ENCODE results near the gene PCNA. TPM values are rescaled to one million over a fixed set of nuclear protein-coding genes. Genes with fewer than 3 reads are reported as not detected.

Gene PCNA
- 169 and 205 TPM in 2 replicates for total RNA-seq (2014; rRNA removed; shearing (Covaris generic))

GRCh38 chr20:5119435-5120184 lies at the start of gene PCNA:
TSS of gene PCNA (minus strand) at chr20:5119958. CDS start at chr20:5119798, 160 bp downstream.

GRCh38 chr20:5126512-5127203 lies 6.9 kb upstream of the PCNA start, which contains the start of gene CDS2:
TSS of gene CDS2 (plus strand) at chr20:5127008. CDS start at chr20:5127093, 85 bp downstream.

Small RNAs within 50 kb of the gene (small RNA-seq; reads per million reads assigned to genes)
- gene RF00019 = not detected
- not detected for gene RF00568
- gene RNA5SP474 = 0.29 reads per million

Other genes starting within 250 kb of the PCNA start
- 15.3 and 16.3 TPM in 2 replicates for gene SLC23A2, start 118.4 kb downstream of the PCNA start, total RNA-seq (2014; rRNA removed; shearing (Covaris generic))
- 125 and 128 TPM in 2 replicates for gene TMEM230, start 6.9 kb downstream of the PCNA start, total RNA-seq (2014; rRNA removed; shearing (Covaris generic))
- gene CDS2, start 7.0 kb upstream of the PCNA start, total RNA-seq (2014; rRNA removed; shearing (Covaris generic)) = 8.4 and 9.6 TPM in 2 replicates
- not detected in 2 replicates for gene PROKR2, start 197.0 kb upstream of the PCNA start, total RNA-seq (2014; rRNA removed; shearing (Covaris generic))

All from A375 (cell line).